GM18498 (cell line): ENCODE data around the gene CENPH.
A peak's percentile ranks its signal among the peaks of the same experiment; 100 is the strongest.
"Not testable (repeated sequence)": the region's sequence is repeated elsewhere in the genome, so short reads cannot be mapped to it uniquely, and the experiment has no call there.

ENCODE experiments used
- ATAC-seq: cut with Tn5 transposase; IDR thresholded peaks from one replicate; pipeline ENCODE4 v1.9.1; 2021; ENCODE audit warnings: mild to moderate bottlenecking, moderate library complexity; ENCODE audit not compliant: unreplicated experiment

CENPH gene

GRCh38 chr5:69189162-69190086 is at the start of gene CENPH:
TSS of gene CENPH (plus strand) at chr5:69189583. CDS start at chr5:69189635, 52 bp downstream.
- ATAC-seq: peak; percentile 96

- ATAC-seq: not testable (repeated sequence)
Observed at GRCh38 chr5:69140239-69140638, 49.1 kb upstream of the CENPH start.

- ATAC-seq: no peak
Observed at GRCh38 chr5:69140827-69141226, 48.6 kb upstream of the CENPH start.

GRCh38 chr5:69148576-69148975 is 40.8 kb upstream of the CENPH start:
- not testable (repeated sequence) for ATAC-seq

- no peak for ATAC-seq
Observed at GRCh38 chr5:69148981-69149675, 40.3 kb upstream of the CENPH start.

- no peak for ATAC-seq
Observed at GRCh38 chr5:69149676-69150010, 39.7 kb upstream of the CENPH start.

- no peak for ATAC-seq
Observed at GRCh38 chr5:69152731-69153130, 36.7 kb upstream of the CENPH start.

GRCh38 chr5:69156456-69156855 is 32.9 kb upstream of the CENPH start:
- no peak for ATAC-seq

- ATAC-seq: no peak
Observed at GRCh38 chr5:69158039-69158438, 31.3 kb upstream of the CENPH start.

- no peak for ATAC-seq
Observed at GRCh38 chr5:69160651-69161050, 28.7 kb upstream of the CENPH start.

GRCh38 chr5:69166686-69167492 is 22.5 kb upstream of the CENPH start, which contains the start of gene CCNB1:
TSS of gene CCNB1 (plus strand) at chr5:69167150. CDS start at chr5:69167263, 113 bp downstream.
- ATAC-seq: peak; percentile 99

- no peak for ATAC-seq
Observed at GRCh38 chr5:69167493-69167855, 21.9 kb upstream of the CENPH start.

- ATAC-seq: no peak
Observed at GRCh38 chr5:69167929-69168328, 21.5 kb upstream of the CENPH start.

GRCh38 chr5:69170495-69170894 is 18.9 kb upstream of the CENPH start:
- no peak for ATAC-seq

GRCh38 chr5:69170969-69171368 is 18.4 kb upstream of the CENPH start:
- no peak for ATAC-seq

GRCh38 chr5:69181659-69182293 is 7.6 kb upstream of the CENPH start:
- ATAC-seq: not testable (repeated sequence)

GRCh38 chr5:69184621-69185020 is 4.8 kb upstream of the CENPH start:
- no peak for ATAC-seq

- no peak for ATAC-seq
Observed at GRCh38 chr5:69187342-69187741, 2.0 kb upstream of the CENPH start.

GRCh38 chr5:69188811-69189161 is 597 bp upstream of the CENPH start:
- no peak for ATAC-seq

- no peak for ATAC-seq
Observed at GRCh38 chr5:69202497-69202896, 13.1 kb downstream of the CENPH start.
